ENCODE measurements around the gene ZNF414.

GRCh38 chr19:8460516-8461298, 53.3 kb downstream of the ZNF414 start:
- TF ChIP-seq CTCF (IDR thresholded peaks at IDR 0.05), result no peak
- no peak for TF ChIP-seq POLR2A (IDR thresholded peaks at IDR 0.05)
